Stimulated activated CD8-positive, alpha-beta memory T cell treated with anti-CD3 and anti-CD28 coated beads, Interleukin-7, amount 100 ng/mL, for 1 hour (primary cell): ENCODE data around the gene ARHGAP15.
A peak's percentile ranks its signal among the peaks of the same experiment; 100 is the strongest.

Source experiments
- DNase-seq, 2 donors: peaks; one replicate each; pipeline ENCODE4 v3.0.0-alpha.2; 2020; ENCODE audit warnings: low read depth in 2 of 2

The ARHGAP15 gene

DNA sequence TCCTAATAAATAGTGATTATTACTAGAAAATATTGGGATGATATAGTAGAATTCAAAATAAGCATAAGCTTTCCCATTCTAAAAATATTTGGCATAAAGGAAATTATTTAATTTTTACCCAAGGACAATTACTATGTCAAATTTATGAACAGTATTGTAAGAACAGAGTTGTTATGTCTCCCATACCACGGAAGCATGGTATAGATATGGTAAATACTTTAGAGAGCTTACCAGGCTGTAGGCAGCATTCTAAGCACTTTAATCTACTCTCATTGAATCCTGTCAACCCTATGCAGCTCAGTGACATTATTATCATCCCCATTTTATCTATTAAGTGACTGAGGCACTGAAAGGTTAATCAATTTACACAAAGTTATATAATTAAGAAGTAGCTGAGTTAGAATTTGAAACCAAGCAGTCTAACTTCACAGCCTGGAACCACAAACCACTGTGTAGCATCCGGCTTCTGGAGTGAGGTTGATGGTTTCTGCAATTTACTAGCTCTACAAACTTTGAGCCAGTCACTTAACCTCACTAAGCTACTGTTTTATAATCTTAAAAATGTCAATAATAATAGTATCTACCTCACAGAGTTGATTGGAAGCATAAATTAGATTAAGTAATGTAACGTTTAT lies 323.7 kb downstream of the ARHGAP15 start:
- DNase-seq, result peak; percentile 8 to 9

DNA sequence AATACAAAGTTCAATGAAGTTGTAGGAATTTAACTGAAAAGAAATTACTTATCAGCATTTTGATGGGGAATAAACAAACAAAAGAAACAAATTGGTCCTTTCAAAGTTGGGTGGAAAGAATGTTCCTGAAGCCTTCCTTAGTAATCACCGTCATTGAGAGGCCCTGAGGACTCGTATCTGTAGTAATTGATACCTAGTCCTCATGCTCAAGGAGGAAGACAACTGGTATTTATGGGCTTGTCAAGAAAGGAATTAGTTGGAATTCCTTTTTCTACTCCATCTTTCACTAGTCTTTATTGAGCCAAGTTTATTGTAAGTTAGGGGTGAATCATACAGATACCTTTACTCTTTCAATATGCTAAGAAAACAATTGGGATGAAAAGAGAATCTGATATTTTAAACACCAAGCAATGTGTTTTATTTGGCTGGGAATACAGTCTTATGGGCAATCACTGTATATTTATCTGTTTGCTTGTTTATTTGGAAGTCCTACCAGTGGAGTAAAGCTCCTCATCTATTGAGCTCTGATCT lies 324.8 kb downstream of the ARHGAP15 start:
- no peak for DNase-seq

DNA sequence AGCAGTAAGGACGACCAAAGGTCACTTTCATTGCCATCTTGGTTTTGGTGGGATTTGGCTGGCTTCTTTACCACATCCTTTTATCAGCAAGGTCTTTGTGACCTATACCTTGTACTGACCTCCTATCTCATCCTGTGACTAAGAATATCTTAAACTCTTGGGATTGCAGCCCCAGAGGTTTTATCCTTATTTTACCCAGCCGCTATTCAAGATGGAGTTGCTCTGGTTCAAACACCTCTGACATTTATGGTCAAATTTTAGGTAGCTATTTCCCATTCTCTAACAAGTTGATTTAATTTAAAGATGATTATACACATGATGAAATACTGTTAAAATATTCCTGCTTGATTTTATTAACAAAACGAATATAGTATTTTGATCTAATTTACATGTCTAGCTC lies 326.1 kb downstream of the ARHGAP15 start:
- DNase-seq, result no peak

DNA sequence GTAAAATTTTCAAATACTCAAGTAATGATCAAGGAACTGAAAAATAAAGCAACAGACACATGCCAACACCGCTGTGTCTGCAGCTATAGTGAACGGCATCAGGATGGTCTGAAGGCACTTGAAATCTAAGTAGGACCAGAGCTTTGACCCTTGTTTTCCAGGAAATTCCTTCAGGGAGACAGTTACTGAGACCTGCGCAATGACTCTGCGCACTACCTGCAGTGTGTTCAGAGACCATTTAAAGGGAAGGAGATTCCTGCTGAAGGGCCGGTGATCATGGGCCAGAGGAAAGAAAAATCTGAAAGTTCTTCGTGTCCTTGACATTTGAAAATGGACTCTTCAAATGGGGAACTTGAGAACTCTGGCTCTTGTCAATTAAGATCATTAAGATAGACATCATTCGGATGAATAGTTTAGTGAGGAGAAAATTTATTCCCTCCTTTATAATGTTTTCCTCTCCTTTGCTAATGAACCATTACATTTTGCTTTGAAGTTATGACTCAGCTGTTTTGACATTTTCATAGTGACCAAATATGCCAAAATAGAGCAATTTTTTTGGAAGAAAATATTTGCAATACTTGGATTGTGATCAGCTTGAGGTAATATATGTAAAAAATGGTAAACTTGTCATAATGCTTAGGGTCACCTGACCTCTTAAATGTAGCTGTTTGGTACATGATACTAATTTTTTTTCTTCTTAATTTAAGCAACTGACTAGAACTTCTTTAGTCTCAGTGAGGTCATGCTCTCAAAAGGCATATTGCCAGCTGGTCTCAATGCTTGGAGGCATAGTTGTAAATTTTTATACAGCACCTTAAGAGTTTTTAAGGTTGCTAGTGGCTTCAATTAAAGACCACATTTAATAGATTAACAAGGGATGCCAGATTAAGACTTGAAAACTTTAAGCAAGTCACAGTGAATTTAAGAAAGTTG lies 329.3 kb downstream of the ARHGAP15 start:
- no peak for DNase-seq

DNA sequence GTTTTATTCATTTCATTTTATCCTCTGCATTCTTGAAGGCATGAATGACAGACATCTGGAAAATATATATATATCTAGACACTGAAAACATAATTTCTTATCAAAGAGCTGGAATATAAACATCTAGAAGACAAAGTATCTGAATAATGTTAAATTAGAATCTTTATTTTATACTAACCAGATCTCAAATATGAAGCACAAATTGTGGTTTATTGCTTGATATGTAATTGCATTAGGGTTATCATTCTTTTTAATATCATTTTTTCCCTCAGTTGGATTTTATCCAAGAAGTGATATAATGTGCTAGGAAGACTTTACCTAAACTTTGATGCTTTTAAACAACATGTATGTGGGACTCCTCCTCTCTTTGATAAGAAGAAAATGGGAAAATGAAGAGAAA lies 331.2 kb downstream of the ARHGAP15 start:
- DNase-seq, result no peak

DNA sequence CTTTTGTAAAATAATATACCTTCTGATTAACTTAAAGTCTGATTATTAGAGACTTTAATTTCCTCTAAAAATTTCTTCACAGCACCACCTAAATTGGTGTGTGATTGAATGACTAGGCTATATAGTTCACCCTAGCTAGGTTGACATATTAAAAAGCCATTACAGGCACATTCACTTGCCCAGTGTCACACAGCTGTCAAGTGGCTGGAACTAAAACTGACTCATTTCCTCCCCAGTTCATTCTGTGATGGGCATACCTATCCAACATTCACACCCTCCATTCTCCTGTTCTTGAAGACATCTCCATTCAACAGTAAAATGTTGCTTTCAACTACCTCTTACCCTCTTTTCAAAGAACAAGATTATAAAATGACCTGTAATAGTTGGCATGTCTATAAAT lies 334.5 kb downstream of the ARHGAP15 start:
- DNase-seq, result no peak

DNA sequence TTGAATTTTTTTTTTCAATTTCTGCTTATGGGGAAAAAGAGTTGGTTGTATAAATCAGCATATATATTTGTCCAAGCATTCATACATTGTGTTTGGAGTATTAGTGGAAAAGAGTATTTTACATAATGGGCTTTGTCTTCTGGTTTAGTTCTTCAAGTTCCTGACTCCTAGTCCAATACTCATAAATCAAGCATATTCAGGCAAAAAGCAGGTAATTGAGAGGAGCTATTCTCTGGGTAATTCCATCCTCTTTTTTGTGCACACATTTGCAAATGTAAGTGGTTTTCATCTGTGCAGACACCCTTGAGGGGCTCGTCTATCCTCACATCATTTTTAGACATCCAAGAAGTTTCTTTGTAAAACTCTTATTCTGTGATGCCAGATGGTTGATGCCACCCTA lies 337.2 kb downstream of the ARHGAP15 start:
- DNase-seq, result no peak

DNA sequence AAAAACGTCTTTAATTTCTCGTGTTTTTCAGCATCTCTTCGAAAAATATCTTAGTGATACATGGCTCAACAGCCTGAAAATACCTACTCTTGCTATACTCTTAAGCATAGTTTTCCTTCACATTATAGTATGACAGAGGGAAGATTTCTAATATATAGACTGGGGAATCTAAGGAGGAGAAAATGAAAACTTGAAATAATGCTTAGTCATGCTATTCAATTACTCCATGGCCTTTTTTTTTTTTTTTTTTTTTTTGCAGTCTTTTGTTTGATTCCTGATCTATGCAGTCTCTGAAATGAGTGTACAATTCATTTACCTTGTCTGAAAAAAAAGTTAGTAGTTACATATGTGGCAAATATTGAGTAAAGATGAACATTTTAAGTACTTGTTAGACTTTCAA lies 337.8 kb downstream of the ARHGAP15 start:
- no peak for DNase-seq

DNA sequence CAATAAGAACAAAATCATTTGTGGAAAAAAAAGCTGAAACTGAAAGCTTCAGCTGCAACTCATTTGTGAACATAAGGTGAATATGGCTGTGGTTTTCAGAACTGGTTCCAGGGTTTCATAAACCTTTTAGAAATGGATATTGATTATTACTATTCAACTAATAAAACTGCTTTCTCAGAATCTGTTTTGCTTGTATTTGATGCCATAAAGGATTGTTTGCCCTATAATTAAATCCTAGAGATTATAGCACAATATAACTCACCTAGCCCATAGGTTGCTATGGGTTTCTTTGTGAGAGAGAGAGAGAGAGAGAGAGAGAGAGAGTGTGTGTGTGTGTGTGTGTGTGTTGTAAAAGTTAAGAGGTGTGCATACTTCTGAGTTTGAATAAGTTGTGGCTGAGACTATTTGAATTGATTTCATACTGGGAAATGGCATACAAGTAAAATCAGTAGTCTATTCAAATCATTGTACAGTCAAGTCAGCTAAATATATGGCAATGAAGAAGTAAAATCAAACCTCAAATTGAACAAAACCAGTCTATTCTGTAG lies 339.2 kb downstream of the ARHGAP15 start:
- DNase-seq, result no peak

DNA sequence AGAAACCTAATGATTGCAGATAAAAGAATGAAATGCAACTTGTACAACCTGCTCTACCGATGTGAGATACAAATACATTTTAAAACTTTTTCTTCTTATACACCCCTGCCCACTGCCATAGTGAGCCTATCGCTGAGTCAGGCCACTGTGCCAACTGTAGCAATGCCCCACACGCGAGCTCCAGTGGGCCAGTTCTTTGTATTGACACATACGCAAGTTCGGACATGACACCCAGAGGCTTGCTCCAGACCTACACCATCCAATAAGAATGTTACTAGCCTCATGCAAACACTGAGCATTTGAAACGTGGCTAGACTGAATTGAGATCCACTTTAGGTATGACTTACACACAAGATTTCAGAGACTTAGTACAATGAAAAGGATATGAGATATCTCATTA lies 340.1 kb downstream of the ARHGAP15 start:
- no peak for DNase-seq

DNA sequence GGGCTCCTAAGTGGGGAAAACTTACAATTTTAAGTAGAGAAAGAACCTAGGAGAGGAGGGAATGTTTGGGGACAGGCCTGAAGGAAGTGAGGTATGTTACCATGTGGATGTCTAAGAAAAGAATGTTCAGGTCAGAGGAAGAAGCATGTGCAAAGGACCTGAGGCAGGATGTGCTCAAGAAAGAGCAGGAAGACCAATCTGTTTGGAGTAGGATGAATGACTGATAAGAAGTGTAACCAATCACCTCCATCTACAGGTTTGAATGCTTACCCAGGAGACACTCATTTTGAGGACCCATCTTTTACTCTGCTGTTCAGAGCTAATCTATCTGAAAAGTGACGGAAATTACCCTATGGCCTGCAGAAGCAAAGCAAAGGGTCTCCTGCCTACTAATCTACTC lies 342.3 kb downstream of the ARHGAP15 start:
- DNase-seq, result no peak

DNA sequence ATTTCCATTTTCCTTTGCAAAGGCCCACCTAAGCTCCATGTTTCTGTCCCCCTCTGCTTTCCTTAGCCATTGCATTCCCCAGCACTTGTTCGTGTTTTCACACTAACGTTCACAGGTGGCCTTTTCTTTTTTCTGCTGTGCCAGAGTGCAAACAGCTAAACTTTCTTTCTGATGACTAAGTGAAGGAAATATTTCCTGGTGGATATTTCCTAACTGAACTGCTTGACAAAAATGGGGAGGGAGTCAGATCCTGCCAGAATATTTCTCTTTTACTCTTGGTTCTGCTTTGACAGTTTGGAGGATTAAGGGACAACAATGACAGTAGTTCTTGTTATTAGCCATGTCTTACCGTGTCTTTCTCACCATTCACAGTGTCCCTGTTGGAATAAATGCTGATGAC lies 344.0 kb downstream of the ARHGAP15 start:
- DNase-seq, result no peak

DNA sequence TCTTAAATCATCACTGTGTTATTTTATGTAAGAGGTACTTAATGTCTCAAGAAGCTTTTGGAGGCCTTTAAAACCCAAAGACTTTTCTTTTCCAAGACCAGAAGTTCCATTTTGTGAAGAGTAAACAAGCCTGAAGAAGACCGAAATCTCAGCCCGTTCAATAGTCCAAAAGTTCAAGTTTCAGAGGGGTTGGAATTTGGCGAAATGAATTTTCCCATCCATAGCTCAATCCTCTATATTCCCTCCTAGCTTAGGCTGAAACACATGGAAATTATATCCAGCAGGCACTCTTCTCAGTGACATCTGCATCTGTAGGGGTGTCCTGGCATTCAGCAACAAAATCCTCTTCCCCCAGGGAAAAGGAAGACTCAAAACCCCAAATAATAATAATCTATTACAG lies 344.6 kb downstream of the ARHGAP15 start:
- DNase-seq, result no peak

DNA sequence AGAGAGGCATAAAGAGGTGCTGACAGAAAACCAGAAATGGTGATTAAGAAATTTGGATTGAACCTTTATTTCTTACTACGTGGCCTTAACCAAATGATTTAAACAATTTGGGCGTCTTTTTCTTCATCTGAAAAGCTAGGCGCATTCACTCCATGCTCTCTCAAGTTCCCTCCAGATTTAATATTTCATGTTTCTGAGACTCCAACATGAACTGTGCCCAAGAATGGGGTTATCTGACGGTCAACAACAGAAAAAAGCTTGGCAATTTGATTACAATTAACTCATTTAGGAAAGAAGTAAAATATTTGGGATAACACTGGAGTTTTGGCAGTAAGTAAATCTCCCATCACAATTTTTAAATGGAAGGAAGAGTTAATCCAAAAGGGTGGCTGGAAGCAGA lies 345.4 kb downstream of the ARHGAP15 start:
- DNase-seq, result no peak

DNA sequence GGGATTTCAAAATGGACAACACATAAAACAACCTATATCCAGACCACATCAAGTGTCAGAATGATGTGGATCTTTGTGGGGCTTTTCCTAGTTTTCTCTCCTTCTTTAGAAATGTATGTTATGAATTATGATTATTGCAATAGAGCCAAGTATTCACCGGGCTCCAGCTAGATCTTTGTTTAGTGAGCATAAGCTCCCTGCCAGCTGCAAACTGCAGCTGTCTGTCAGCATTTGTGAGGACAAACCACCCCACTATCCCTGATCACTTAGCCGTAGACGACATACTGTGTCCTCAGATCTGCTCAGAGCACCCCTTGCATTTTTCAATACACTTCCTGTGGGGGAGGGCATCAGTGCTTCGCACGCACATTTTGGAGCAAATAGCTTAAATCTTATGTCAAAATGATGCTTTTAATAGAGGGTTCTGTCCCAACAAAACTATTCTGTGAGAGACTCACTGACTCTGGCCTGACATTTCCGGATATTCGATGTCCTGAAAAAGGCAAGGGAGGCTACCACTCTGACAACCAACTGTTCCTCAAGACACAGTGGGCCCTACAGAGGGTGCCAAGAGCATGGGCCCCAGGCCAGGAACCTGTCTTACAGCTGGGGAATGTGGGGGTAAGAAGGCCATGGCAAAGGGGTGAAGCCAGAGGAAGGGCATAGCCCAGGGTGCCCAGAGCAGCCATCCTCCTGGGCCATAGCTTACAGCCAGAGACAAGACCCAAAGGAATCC lies 346.0 kb downstream of the ARHGAP15 start:
- no peak for DNase-seq

DNA sequence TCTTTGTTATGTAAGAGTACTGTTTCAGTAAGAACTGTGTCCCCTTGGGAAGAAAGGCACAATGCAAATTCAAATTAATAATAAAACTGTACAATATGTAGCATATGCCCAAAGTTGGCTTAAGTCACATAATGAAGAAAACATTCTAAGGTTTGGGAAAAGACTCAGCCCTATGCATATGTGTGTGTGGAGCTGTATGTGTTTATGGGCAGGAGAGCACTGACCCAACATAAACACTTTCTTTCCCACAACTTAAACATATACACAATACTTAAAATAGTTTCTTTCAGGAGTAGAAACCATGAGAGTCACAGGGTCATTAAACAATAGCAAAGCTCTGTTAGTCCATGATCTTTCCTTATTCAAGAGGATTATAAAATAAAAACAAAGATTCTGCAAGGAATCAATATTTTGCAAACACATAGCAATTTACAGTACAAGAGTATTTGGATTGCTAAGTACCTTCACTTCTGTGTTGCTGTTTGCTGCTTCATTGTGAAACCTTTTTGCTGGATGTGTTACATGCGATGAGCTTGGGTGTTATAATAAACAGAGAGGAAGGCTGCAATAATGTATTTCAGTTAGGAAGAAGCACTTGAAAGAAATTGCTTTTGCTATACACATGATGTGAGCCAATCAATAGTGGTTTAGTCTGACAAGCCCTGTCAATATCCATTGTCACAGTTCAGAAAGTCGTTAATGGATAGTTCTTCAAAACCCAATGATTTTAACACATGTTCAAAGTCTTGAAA lies 347.3 kb downstream of the ARHGAP15 start:
- DNase-seq, result no peak

DNA sequence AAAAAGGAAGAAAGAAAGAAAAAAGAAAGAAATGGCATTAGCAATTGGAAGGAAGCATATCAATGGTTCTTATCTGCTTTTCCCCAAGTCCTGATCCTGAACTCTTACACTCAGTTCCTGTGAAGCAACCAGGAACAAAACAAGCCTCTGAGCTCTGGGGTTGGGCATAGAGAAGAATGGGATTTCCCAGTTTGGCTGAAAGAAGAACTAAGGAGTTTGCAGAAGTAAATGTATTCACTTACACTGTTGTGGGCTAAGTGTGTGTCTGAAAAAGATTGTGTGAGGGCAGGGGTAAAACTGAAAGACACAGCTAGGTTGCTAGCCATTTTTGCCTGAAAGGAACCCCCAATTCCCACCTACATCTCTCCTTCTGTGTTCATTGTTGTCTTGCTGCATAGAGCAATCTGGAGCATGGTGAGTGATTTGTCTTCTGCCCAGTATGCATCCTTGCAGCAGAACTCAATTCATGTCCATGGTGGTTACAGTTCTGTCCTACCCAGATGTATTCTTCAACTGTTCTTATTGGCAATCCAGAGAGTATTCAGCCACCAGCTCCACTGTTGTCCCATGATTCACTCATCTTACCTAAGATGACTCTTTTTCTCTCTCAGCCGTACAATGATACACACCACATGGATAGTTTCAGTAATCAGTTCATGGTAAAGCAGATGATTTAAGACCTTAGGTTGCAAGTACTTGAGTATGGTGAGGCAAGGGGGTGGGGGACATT lies 348.7 kb downstream of the ARHGAP15 start:
- no peak for DNase-seq

DNA sequence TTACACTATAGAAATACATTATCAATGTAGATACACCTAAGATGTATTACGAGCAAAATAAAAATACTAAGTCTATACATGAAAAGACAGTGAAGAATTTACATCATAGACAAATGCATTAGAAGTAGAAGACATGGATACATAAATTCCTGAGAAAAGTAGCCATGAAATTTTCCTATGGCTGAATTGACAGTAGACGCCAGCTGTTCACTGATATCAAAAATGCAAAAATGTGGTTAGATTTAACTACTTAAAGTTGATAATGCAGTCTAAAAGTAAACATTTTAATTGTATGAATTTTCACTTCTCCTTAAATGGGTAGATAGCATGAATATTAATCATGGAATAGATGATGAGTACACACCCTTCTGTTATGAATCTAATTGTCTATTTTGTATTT lies 350.9 kb downstream of the ARHGAP15 start:
- DNase-seq, result no peak

DNA sequence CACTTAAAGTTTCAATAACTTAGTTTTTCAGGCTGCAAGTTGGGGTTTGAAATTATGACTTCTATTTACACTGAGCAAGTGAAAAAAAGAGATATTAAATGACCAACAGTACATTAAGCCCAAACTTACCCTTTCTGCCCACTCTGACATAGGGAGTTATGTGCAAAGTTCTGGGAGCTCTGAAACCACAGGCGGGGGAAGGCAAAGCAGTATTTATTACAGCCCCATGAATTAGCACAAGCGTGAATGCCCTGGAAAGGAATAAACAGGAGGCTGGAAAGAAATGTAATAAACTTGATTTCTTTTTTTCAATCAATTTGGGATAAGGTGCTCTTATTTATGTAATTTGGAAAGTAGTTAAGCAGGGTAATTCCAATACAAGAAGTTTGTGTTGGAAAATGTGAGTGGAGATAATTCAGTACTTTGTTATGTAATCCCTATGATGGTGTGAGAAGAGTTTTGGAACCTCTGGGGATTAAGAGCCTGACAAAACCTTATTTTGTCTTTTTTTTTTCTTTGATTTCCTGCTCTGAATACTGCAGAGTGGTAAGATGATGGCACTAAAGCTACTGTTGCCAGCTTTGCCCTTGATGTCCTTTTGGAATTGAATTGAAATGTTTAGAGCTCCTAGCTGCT lies 351.5 kb downstream of the ARHGAP15 start:
- DNase-seq, result no peak

DNA sequence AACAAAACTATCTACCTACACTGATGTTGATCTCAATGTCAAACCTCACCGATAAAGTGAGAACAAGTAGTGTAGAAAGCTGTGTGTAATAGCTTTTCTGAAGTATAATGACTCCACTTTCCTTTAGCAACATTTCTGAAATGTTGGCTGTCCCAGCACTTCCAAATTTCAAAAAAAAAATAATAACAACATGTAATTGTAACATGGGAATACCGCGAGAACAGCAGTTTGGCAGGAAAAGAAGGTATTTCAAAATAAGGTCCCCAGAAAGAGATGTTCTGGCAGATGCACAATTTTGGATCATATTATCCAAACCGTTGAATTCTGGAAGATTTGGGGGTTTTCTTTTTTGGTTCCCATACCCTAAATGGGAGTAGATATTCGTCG lies 352.0 kb downstream of the ARHGAP15 start:
- DNase-seq, result no peak
